ENCODE results near the gene ZNF621.

ZNF621 gene

DNA sequence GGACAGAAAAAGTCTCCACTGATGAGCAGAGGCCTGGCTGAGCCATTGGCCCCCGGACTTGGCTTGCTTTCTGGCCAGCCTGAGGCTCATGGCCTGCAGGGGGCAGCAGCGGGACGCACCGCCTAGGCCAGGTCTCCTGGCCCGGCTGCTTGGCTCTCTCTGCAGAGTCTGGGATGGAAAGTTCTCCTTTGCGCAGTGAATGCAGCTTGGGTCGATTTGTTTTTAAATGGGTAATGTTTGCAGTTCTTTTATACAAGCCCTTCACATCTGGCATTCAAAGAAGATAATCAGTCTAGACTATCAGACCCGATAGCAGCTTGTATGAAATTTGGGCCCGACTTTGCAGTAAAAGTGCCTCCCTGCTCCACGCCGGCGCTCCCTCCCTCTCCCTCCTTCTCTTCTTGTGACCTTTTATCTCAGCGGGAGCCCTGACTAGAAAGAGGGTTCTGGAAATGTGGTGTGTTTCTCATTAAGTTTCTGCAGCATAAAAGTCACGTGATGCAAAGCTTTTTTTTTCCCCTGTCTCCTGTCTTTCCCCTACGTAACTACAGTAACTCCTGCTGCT lies 59.9 kb downstream of the ZNF621 start:
- no peak overlapping the region for H3K4me3 ChIP-seq (ENCODE audit: low read length, poor library complexity, severe bottlenecking)
- no peak overlapping the region for H3K9ac ChIP-seq (ENCODE audit: low read depth, low read length, poor library complexity, severe bottlenecking)
- H3K27me3 ChIP-seq (ENCODE audit: insufficient read depth, low read length, poor library complexity, severe bottlenecking): peaks cover 12% of the 10 kb centered on the region
- H3K9me2 ChIP-seq (replicated peaks; ENCODE audit: low read depth, low read length): no peaks in the 10 kb centered on the region
- no peaks in the 10 kb centered on the region for H4K20me1 ChIP-seq (ENCODE audit: insufficient read depth, low read length, poor library complexity, severe bottlenecking)
- no peaks in the 10 kb centered on the region for H3K36me3 ChIP-seq (ENCODE audit: insufficient read depth, low read length)
- TF ChIP-seq EZH2phosphoT487 (IDR thresholded peaks at IDR 0.05; ENCODE audit: borderline replicate concordance): no peak
- TF ChIP-seq, protein P1, sequence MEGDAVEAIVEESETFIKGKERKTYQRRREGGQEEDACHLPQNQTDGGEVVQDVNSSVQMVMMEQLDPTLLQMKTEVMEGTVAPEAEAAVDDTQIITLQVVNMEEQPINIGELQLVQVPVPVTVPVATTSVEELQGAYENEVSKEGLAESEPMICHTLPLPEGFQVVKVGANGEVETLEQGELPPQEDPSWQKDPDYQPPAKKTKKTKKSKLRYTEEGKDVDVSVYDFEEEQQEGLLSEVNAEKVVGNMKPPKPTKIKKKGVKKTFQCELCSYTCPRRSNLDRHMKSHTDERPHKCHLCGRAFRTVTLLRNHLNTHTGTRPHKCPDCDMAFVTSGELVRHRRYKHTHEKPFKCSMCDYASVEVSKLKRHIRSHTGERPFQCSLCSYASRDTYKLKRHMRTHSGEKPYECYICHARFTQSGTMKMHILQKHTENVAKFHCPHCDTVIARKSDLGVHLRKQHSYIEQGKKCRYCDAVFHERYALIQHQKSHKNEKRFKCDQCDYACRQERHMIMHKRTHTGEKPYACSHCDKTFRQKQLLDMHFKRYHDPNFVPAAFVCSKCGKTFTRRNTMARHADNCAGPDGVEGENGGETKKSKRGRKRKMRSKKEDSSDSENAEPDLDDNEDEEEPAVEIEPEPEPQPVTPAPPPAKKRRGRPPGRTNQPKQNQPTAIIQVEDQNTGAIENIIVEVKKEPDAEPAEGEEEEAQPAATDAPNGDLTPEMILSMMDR (conservative IDR thresholded peaks at IDR 0.05; ENCODE audit: low read length): peak; percentile 94
- H3K4me1 ChIP-seq (ENCODE audit: insufficient read depth, low read length, poor library complexity, severe bottlenecking): peaks cover 10% of the 10 kb centered on the region
- no peak overlapping the region for H3K4me2 ChIP-seq (ENCODE audit: low read depth, low read length, poor library complexity, severe bottlenecking)
- H2AFZ ChIP-seq (ENCODE audit: low read length): no peak overlapping the region
- no peaks in the 10 kb centered on the region for H3K9me3 ChIP-seq (ENCODE audit: insufficient read depth, low read depth, low read length)
- H3F3A ChIP-seq (ENCODE audit: low read depth): no peaks in the 10 kb centered on the region
- no peaks in the 10 kb centered on the region for H3K79me2 ChIP-seq (ENCODE audit: insufficient read depth, low read length)

DNA sequence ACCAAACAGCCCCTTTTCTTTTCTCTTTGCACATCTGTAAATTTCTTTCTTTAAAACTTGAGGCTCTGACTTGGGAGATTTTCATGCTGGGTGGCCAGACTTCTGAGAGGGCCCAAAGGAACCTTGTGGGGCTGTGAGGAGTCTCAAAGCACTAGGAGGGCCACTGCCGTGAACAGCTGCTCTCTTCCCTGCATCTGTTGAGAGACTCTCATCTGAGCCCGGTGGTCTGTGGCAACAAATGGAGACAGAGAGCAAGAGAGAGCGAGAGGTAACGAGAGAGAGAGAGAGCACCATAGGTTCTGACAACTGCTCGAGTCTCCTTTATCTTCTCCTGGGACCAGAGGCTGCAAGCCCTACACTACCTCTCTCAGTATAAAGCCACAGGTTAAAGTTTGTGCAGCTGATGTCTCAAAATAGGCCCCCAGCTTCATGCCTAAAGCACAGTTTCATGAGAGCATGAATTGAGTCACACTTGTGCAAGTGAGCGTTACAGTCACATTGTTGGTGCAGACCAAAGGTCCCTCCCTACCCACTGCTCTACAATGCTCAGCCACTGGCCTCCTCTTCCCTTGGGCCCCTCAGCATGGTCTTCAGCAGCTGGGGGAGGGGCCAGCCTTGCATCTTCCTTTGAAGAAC lies 60.7 kb downstream of the ZNF621 start:
- Histone ChIP-seq H3K4me1 (ENCODE audit: insufficient read depth, low read length, poor library complexity, severe bottlenecking) (peaks cover 15% of the 10 kb centered on the region), H3K9ac (ENCODE audit: low read depth, low read length, poor library complexity, severe bottlenecking) (no peak overlapping the region), H3K9me2 (replicated peaks; ENCODE audit: low read depth, low read length) (no peaks in the 10 kb centered on the region), H3F3A (ENCODE audit: low read depth) (no peaks in the 10 kb centered on the region), H3K4me2 (ENCODE audit: low read depth, low read length, poor library complexity, severe bottlenecking) (no peak overlapping the region), H2AFZ (ENCODE audit: low read length) (no peak overlapping the region), H3K79me2 (ENCODE audit: insufficient read depth, low read length) (no peaks in the 10 kb centered on the region), H4K20me1 (ENCODE audit: insufficient read depth, low read length, poor library complexity, severe bottlenecking) (no peaks in the 10 kb centered on the region), H3K27me3 (ENCODE audit: insufficient read depth, low read length, poor library complexity, severe bottlenecking) (peaks cover 12% of the 10 kb centered on the region), H3K36me3 (ENCODE audit: insufficient read depth, low read length) (no peaks in the 10 kb centered on the region), H3K4me3 (ENCODE audit: low read length, poor library complexity, severe bottlenecking) (no peak overlapping the region), H3K9me3 (ENCODE audit: insufficient read depth, low read depth, low read length) (no peaks in the 10 kb centered on the region)
- no peak for TF ChIP-seq EZH2phosphoT487 (IDR thresholded peaks at IDR 0.05; ENCODE audit: borderline replicate concordance)
- TF ChIP-seq, protein P1 (conservative IDR thresholded peaks at IDR 0.05; ENCODE audit: low read length): no peak

DNA sequence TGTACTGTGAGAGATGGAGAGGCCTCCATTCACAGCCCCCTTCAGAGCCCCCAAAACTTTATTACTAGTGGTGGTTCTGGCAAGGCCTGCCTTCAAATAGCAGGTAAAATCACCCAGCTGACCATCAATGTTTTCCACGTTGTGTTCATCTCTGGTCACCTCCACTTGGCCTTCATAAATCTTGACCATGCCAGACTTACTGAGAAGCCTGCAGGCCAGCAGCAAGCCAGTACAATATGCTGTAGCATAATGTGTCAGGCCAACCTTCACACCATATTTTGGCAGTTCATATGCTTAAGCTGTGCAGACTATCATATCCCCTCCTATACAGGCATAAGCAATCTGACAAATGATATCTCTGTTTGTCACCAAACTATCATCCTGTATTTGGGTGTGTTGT lies 62.1 kb downstream of the ZNF621 start:
- Histone ChIP-seq H3K9me2 (replicated peaks; ENCODE audit: low read depth, low read length) (no peaks in the 10 kb centered on the region), H3K4me2 (ENCODE audit: low read depth, low read length, poor library complexity, severe bottlenecking) (no peak overlapping the region), H3F3A (ENCODE audit: low read depth) (no peaks in the 10 kb centered on the region), H3K4me3 (ENCODE audit: low read length, poor library complexity, severe bottlenecking) (no peak overlapping the region), H3K36me3 (ENCODE audit: insufficient read depth, low read length) (no peaks in the 10 kb centered on the region), H4K20me1 (ENCODE audit: insufficient read depth, low read length, poor library complexity, severe bottlenecking) (no peaks in the 10 kb centered on the region), H3K27me3 (ENCODE audit: insufficient read depth, low read length, poor library complexity, severe bottlenecking) (peaks cover 25% of the 10 kb centered on the region), H3K4me1 (ENCODE audit: insufficient read depth, low read length, poor library complexity, severe bottlenecking) (peaks cover 15% of the 10 kb centered on the region), H3K79me2 (ENCODE audit: insufficient read depth, low read length) (no peaks in the 10 kb centered on the region), H3K9ac (ENCODE audit: low read depth, low read length, poor library complexity, severe bottlenecking) (no peak overlapping the region), H3K9me3 (ENCODE audit: insufficient read depth, low read depth, low read length) (no peaks in the 10 kb centered on the region), H2AFZ (ENCODE audit: low read length) (no peak overlapping the region)
- TF ChIP-seq, protein P1 (conservative IDR thresholded peaks at IDR 0.05; ENCODE audit: low read length): no peak
- no peak for TF ChIP-seq EZH2phosphoT487 (IDR thresholded peaks at IDR 0.05; ENCODE audit: borderline replicate concordance)
